Ovary (tissue), 9 donors: ENCODE measurements around the gene SKI. TPM values are rescaled to one million over a fixed set of nuclear protein-coding genes. Genes with fewer than 3 reads are reported as not detected.

ENCODE experiments used
- DNase-seq, 5 donors: peaks; one replicate each; pipeline ENCODE4 v3.0.0-alpha.2; 2019 to 2020
- H3K27ac ChIP-seq, 2 donors: fragments of 200-600 bp; one replicate each; pipeline versions ENCODE4 v1.5.1 to v1.8.0; 2019 to 2022
- H3K27me3 ChIP-seq: fragments of 200-600 bp; one replicate; pipeline ENCODE4 v1.8.0; 2022
- H3K36me3 ChIP-seq: fragments of 200-600 bp; sonication (generic); one replicate; pipeline ENCODE4 v1.5.1; 2019
- H3K4me1 ChIP-seq: one replicate; pipeline ENCODE4 v1.8.1; 2013; ENCODE audit warnings: mild to moderate bottlenecking, moderate library complexity; ENCODE audit not compliant: insufficient read depth
- H3K4me3 ChIP-seq: fragments of 200-600 bp; sonication (generic); one replicate; pipeline ENCODE4 v1.5.1; 2017
- H3K9me3 ChIP-seq, 2 donors: fragments of 200-600 bp in 1 of 2; sonication (generic) in 1 of 2; one replicate each; pipeline versions ENCODE4 v1.5.1 to v1.8.1; 2013 to 2019; ENCODE audit warnings: mild to moderate bottlenecking in 1 of 2, moderate library complexity in 1 of 2
- CTCF ChIP-seq, 3 donors: fragments of 450-650 bp in 2 of 3; fragments of 200-600 bp in 1 of 3; IDR thresholded peaks; one replicate each; pipeline versions ENCODE4 v1.5.1 to v1.8.0; 2016 to 2022; ENCODE audit warnings: antibody characterized with exemption in 3 of 3, mild to moderate bottlenecking in 1 of 3
- EP300 ChIP-seq: sonication (generic); formaldehyde crosslinking; IDR thresholded peaks from one replicate; pipeline ENCODE4 v1.6.1; 2017; ENCODE audit warnings: antibody characterized with exemption
- POLR2A ChIP-seq: fragments of 450-650 bp; IDR thresholded peaks from one replicate; pipeline ENCODE4 v1.6.1; 2017; ENCODE audit warnings: antibody characterized with exemption, mild to moderate bottlenecking, moderate library complexity
- WGBS, 3 donors: extraction: QIAGEN DNeasy Blood & Tissue Kit in 1 of 3; methylation state at CpG; one replicate each; pipeline versions ENCODE4 v1.1.5 to v1.1.7; 2013 to 2017; 5-methylcytosine and 5-hydroxymethylcytosine counted together
- intact Hi-C, 4 donors: fragments of 100-400 bp; cut with DNase I; formaldehyde crosslinking; loops; one replicate each; pipeline versions ENCODE4 v1.11.0 to v1.15.1; 2022 to 2023
- polyA plus RNA-seq, 2 donors: library from polyadenylated mRNA; stranded (reverse); fragments of 200-250 nt in 1 of 2; fragments of 350-450 nt in 1 of 2; fragmentation: Illumina TruSeq in 1 of 2; extraction: RNeasy Lipid Tissue Mini Kit (QIAGEN cat#74804) in 1 of 2; gene quantifications; one replicate each; pipeline ENCODE4 v1.2.3, GENCODE V29; 2013 to 2014
- total RNA-seq, 7 donors: library from RNA; depleted of rRNA in 2 of 7; stranded (reverse); fragments of >200 nt in 2 of 7; fragmentation: NEBNext Ultra II Directional in 3 of 7; extraction: Animal tissue kit (Norgen Biotek cat#: 25700) in 3 of 7; gene quantifications; one replicate each; pipeline versions ENCODE4 v1.1.0 to v1.2.4, GENCODE V29; 2016 to 2023
- donor health status: DM: no; HTN: no; CAD: no; lungs with moderate emphysema.
- donor health status: DM: no; HTN: no; CAD: no.
- donor health status: Bipolar disorder and iron deficiency.
- donor health status: DM: yes; HTN: yes; CAD: no.
- donor health status: DM: no; HTN: no; CAD: no.
- donor health status: DM: yes; HTN: yes; CAD: no.

Gene SKI
- total and polyA plus RNA-seq, 9 donors = 27.8 to 109 (median 79.1) TPM

- H3K9me3 ChIP-seq = no peaks in the 10 kb centered on the region
- peak in 3 of 5 donors; percentile 61 to 63 (median 61) for DNase-seq
- H3K27me3 ChIP-seq = no peaks in the 10 kb centered on the region
- 44 to 53% (median 46%) methylated on average over 43 to 44 of the region's 44 CpGs for WGBS, 3 donors
- TF ChIP-seq POLR2A (no peak), CTCF (IDR thresholded peaks at IDR 0.05) (no peak), EP300 (no peak)
- peak overlapping the region; percentile 72 for H3K4me3 ChIP-seq
- no peaks in the 10 kb centered on the region for H3K36me3 ChIP-seq
- intact Hi-C loops = loop anchor here in 3 of 4 donors (2.0 to 10.0 kb wide), 4 partner anchors 37 to 189 kb away; no protein-coding TSS in a partner anchor
- peak overlapping the region; percentile 93 to 97 for H3K27ac ChIP-seq
- H3K4me1 ChIP-seq = peaks cover 25% of the 10 kb centered on the region
These were observed 34.4 kb upstream of the SKI start for GRCh38 chr1:2193514-2194281.

- intact Hi-C loops = loop anchor here in 3 of 4 donors (2.0 to 10.0 kb wide), 3 partner anchors 38 to 188 kb away; no protein-coding TSS in a partner anchor
- H3K4me1 ChIP-seq = peaks cover 29% of the 10 kb centered on the region
- no peaks in the 10 kb centered on the region for H3K36me3 ChIP-seq
- H3K27ac ChIP-seq = peak within 1 kb of the TSS; percentile 93 to 97
- DNase-seq = no peak
- WGBS, 3 donors = 2% methylated on average over 41 to 58 of the region's 63 CpGs
- H3K9me3 ChIP-seq = no peaks in the 10 kb centered on the region
- H3K27me3 ChIP-seq = no peaks in the 10 kb centered on the region
- no peak for TF ChIP-seq CTCF (IDR thresholded peaks at IDR 0.05)
- TF ChIP-seq POLR2A = peak; percentile 43
- TF ChIP-seq EP300 = no peak
- H3K4me3 ChIP-seq = peak within 1 kb of the TSS; percentile 72
These were observed 33.7 kb upstream of the SKI start, which contains the start of gene FAAP20 for GRCh38 chr1:2194319-2194897. Gene FAAP20, minus strand, starts transcription at chr1:2194772. Its CDS starts 23 bp downstream, at chr1:2194749.

DNA sequence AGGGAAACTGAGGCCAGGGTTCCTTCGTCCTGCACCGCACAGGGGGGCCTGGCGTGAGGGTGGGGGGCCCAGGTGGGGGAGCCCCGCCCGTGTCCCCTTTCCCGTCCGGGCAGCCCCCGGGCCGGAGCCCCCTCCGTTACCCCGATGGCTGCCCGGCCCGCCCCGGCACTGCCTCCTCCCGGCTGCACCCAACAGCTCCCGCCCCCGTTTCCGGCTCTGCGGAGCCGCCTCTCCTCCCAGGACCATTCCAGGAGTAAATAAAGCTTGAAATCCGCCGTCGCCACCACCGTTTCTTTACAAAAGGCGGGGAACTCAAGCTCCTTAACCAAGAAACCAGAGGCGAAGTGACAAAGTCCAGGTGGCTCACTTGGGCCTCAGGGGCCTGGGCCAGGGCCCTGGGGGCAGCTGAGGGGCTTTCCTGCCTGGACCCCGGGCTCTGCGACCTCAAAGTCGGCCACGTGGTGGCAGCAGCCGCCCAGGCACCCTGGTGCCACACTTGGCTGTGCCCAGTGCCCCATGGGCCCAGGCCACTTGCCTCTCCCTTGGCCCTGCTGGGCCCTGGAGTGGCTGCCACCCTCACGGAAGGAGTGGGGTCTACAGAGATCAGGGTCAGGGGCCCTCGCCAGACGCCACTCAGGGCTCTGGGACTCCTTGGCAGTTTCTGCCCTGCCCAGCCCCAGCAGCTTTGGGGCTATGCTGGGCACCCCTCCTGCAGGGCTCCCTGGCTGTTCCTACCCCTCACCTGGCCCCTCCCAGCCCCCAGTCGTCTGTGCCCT, 33.0 kb upstream of the SKI start:
- TF ChIP-seq CTCF (IDR thresholded peaks at IDR 0.05) = peak; percentile 89 to 99 (median 93)
- no peak for TF ChIP-seq EP300
- TF ChIP-seq POLR2A = peak; percentile 10
- 3 to 5% (median 3%) methylated on average over 26 to 35 of the region's 35 CpGs for WGBS, 3 donors
- Histone ChIP-seq H3K4me1 (peaks cover 27% of the 10 kb centered on the region), H3K27ac (peak overlapping the region; percentile 93 to 97), H3K36me3 (no peaks in the 10 kb centered on the region), H3K4me3 (peak overlapping the region; percentile 72), H3K9me3 (no peaks in the 10 kb centered on the region), H3K27me3 (no peaks in the 10 kb centered on the region)
- peak; percentile 89 to 92 (median 91) for DNase-seq
- intact Hi-C loops = loop anchor here (2.0 to 10.0 kb wide), 6 partner anchors 37 to 188 kb away; no protein-coding TSS in a partner anchor

GRCh38 chr1:2195785-2196184, 32.3 kb upstream of the SKI start:
- TF ChIP-seq POLR2A = no peak
- TF ChIP-seq CTCF (IDR thresholded peaks at IDR 0.05) = no peak
- no peak for TF ChIP-seq EP300
- intact Hi-C loops = loop anchor here (2.0 to 10.0 kb wide), 6 partner anchors 37 to 187 kb away; no protein-coding TSS in a partner anchor
- Histone ChIP-seq H3K4me1 (peaks cover 20% of the 10 kb centered on the region), H3K36me3 (no peaks in the 10 kb centered on the region), H3K9me3 (no peaks in the 10 kb centered on the region), H3K4me3 (no peak overlapping the region), H3K27ac (peak overlapping the region; percentile 93 to 97), H3K27me3 (no peaks in the 10 kb centered on the region)
- DNase-seq = peak in 1 of 5 donors; percentile 50
- WGBS, 3 donors = 58 to 69% (median 59%) methylated on average over 10 to 11 of the region's 11 CpGs
